ENCODE measurements around the gene BASP1.
A peak's percentile ranks its signal among the peaks of the same experiment; 100 is the strongest.
"Not testable (repeated sequence)": the region's sequence is repeated elsewhere in the genome, so short reads cannot be mapped to it uniquely, and the experiment has no call there.

BASP1 gene

GRCh38 chr5:17292434-17293015, 75.1 kb downstream of the BASP1 start:
- DNase-seq = no peak

- no peak for DNase-seq
Observed at GRCh38 chr5:17294639-17295311, 77.3 kb downstream of the BASP1 start.

DNA sequence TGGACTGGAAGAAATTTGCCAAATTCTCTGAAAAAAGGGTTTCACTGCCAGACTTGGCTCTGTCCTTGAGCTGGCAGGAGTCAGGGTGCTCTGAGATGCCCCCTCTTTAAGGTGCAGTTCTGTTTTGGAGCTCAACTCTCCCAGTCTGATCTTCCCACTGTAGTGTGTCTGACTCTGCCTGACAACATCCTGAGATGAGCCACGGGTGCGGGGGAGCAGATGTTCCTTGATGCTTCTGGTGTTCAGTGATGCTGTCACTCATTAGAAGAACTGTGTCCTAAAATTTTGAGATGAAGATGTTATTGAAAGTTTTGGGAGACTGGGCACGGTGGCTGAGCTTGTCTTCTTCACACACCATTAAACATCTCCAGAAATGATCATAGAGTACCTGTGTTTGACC, 78.2 kb downstream of the BASP1 start:
- DNase-seq = no peak

- DNase-seq = no peak
Observed at GRCh38 chr5:17302106-17302505, 84.7 kb downstream of the BASP1 start.

GRCh38 chr5:17302604-17303003, 85.2 kb downstream of the BASP1 start:
- peak; percentile 72 for DNase-seq

DNA sequence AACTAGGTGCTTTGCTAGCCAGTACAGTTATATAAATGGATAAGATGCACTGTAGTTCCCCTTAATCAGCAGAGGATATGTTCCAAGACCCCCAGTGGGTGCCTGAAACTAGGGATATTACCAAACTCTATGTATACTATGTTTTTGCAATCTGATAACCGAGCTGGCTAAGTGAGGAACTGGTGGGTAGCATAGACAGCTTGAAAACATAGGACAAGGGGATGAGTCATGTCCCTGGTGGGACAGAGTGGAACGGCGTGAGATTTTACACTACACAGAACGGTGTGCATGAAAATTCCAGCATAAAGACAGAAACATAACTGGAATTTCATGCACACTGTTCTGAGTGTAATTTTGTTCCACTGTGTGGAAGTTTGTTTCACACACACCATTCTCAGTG, 86.9 kb downstream of the BASP1 start:
- DNase-seq = no peak

DNA sequence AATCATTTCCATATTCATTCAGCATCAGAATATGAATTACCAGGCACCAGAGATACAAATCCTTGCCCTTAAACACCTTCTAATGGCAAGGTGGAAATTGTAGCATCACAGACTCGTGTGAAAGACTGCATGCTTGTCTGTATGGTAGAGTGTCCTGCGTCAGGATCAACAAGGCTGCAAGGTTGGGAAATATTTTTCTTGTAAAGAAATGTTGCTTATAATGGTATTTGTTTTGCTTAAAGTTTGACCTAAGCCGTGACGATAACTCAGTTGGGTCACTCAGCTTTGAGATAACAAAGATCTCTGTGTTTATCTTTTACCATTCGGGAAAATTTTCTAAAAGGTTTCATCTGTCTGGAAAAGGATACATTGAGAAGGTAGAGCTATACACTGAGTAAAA, 87.6 kb downstream of the BASP1 start:
- DNase-seq = no peak

GRCh38 chr5:17305964-17306725, 88.7 kb downstream of the BASP1 start:
- DNase-seq = no peak

DNA sequence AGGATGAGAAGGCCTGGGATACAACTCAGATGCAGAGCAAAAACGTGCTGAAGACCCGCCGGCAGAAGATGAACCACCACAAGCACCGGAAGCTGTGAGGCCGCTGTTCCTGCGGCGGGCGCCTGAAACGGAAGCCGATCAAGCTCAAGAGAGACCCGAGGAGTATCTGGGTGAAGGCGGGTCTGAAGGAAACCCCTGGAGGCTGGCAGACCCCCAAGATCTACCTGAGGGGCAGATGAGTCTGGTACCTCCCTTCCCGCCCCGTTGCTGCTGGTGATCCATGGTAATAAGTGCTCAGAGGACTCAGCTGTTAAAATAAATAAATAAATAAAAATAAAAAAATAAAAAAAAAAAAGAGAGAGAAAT, 89.3 kb downstream of the BASP1 start:
- no peak for DNase-seq

DNA sequence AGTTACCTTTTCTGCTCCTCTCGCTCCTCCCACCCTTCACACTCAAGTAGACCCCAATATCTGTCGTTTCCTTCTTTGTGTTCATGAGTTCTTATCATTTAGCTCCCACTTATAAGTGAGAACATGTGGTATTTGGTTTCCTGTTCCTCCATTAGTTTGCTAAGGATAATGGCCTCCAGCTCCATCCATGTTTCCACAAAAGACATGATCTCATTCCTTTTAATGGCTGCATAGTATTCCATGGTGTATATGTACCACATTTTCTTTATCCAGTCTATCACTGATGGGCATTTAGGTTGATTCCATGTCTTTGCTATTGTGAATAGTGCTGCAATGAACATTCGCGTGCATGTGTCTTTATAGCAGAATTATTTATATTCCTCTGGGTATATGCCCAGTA, 90.0 kb downstream of the BASP1 start:
- DNase-seq = not testable (repeated sequence)

- no peak for DNase-seq
Observed at GRCh38 chr5:17308326-17309065, 91.1 kb downstream of the BASP1 start.

GRCh38 chr5:17309462-17309861, 92.0 kb downstream of the BASP1 start:
- no peak for DNase-seq

DNA sequence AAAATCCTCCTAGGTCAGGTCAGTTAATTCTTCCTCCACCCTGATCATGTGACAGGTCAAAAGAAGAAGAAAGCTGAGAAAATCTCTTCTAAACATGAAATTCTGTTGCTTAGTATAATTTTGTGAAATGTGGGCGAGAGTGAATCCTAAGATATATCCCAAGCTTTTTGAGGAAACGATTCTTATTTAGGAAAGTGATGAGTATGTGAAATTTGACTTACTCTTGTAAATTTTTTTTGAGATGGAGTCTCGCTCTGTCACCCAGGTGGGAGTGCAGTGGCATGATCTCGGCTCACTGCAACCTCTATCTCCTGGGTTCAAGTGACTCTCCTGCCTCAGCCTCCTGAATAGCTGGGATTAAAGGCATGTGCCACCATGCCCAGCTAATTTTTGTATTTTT, 93.1 kb downstream of the BASP1 start:
- not testable (repeated sequence) for DNase-seq

DNA sequence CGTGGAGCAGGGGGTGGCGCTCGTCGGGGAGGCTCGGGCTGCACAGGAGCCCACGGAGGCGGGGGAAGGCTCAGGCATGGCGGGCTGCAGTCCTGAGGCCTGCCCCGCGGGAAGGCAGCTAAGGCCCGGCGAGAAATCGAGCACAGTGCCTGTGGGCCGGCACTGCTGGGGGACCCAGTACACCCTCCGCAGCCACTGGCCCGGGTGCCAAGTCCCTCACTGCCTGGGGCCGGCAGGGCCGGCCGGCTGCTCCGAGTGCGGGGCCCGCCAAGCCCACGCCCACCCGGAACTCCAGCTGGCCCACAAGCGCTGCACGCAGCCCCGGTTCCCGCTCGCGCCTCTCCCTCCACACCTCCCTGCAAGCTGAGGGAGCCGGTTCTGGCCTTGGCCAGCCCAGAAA, 94.4 kb downstream of the BASP1 start:
- DNase-seq = not testable (repeated sequence)

GRCh38 chr5:17312358-17312757, 94.9 kb downstream of the BASP1 start:
- DNase-seq = no peak

DNA sequence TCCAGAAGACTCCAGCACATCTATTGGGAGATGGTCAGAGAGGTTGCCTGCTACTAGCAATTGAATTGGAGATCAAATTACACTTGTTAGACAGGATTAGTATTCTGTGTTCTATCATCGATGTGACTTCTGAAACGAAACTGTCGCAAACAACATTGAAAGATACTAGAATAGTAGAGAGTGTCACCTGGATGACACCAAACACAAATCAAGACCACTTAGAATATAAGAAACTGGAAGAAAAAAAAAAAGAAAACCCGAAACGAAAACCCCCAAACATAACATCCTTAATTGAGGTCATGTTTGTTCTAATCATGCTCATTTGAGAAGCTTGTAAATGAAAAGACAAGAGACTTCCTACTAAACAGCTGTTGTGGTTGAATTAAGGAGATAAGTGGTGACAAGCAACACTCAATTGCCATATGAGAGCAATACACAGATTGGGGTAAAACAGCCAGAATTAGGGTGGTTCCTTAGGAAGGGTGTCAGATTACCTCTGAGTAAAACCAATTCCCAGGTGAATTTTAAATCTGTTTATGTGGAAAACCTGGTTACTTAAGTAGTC, 97.6 kb downstream of the BASP1 start:
- peak; percentile 93 for DNase-seq

DNA sequence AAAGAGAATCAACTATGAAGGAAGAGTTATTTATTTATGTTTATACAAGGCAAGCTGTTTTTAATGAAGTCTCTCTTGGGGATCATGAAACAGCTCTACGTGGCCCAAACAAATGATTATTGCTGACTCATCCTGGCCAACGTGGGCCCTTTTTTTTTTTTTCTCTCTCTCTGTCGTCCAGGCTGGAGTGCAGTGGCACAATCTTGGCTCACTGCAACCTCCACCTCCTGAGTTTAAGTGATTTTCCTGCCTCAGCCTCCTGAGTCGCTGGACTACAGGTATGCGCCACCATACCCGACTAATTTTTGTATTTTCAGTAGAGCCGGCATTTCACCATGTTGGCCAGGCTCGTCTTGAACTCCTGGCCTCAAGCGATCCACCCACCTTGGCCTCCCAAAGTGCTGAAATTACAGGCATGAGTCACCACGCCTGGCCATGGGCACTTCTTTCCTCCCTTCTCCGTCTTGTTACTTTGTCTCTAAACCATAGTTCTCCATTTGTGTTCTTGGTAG, 98.3 kb downstream of the BASP1 start:
- DNase-seq = peak; percentile 25

DNA sequence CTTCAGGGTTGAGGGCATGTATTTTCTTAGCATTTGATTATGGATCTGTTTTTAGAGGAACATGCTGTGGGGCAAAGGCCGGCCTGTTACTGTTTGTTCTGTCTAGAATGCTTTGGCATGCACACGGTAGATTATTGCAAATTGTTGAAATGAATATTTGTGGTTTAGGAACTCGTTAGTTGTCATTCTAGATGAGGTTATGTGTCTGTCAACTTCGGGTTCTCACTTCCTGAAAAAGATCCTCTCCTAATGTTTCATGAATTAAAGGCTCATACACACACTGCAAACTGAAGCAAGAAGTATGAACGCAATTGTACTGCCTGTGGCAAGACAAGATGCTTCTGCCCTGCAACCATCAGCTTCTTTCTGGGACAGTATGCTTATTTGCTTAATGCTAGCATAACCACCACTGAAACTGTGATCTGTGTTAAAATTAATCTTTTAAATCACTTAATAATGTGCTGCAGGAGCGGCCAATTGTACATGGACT, 99.6 kb downstream of the BASP1 start:
- DNase-seq = no peak

- DNase-seq = no peak
Observed at GRCh38 chr5:17317473-17317872, 100.0 kb downstream of the BASP1 start.

- DNase-seq = not testable (repeated sequence)
Observed at GRCh38 chr5:17319095-17319494, 101.7 kb downstream of the BASP1 start.

DNA sequence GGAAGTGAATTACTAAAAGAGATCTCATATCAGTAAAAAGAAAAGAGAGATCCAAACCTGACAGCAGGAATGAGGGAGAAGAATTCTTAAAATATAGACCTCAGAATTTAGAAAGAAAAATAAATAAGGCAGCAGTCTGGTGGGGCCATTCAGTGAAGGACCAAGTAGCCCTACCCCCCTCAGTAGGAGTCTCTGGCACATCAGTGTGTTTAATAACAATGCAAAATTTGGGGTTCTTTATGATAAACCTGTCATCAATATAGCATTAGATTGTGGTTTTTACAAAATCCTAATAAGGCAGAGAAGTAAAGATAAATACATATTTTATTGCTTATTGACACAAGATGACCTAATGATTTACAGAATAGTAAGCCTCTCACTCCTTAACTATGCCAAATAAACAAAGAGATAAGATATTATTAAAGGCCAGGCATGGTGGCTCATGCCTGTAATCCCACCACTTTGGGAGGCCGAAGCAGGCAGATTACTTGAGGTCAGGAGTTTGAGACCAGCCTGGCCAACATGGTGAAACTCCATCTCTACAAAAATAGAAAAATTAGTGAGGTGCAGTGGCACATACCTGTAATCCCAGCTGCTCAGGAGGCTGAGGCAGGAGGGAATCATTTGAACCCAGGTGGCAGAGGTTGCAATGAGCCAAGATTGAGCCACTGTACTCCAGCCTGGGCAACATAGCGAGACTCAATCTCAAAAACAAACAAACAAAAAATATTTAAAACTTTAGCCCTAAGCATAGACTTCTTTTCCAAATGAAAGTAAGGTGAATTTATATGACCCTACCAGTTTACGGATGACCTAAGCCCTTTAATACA, 108.6 kb downstream of the BASP1 start:
- no peak for DNase-seq
